ENCODE results near the gene IDE. TPM values are rescaled to one million over a fixed set of nuclear protein-coding genes. Genes with fewer than 3 reads are reported as not detected.

The IDE gene
- total and polyA plus RNA-seq, 2 donors (not counting 3 experiments of a cell fraction or from before 2014, with no cell fraction given): 10.7 to 52.6 TPM

GRCh38 chr10:92517034-92517655 lies 56.7 kb downstream of the IDE start:
- no peaks in the 10 kb centered on the region for H3K9me1 ChIP-seq (replicated peaks; ENCODE audit: control insufficient read depth, extremely low read depth, insufficient read depth, low read length)
- dilution Hi-C loops (cut with MboI; ENCODE audit: extremely low pct_ligation_motif_present, low sequenced_read_pairs): no loop called here
- H3K79me2 ChIP-seq (ENCODE audit: control insufficient read depth, insufficient read depth, low read length): no peaks in the 10 kb centered on the region
- CTCF ChIA-PET: interaction anchor here (0.6 to 4.7 kb wide), 56 partner anchors 10 to 994 kb away, joined by 3 to 182 read pairs (median 4); partner anchors contain the start of genes EXOC6, HHEX and IDE
- H2AFZ ChIP-seq (ENCODE audit: low read depth, low read length): no peak overlapping the region
- BruUV-seq (replicated peaks): no TSS peak
- no peak overlapping the region for H3K4me2 ChIP-seq (ENCODE audit: insufficient read depth, low read length)
- no peaks in the 10 kb centered on the region for H3K4me1 ChIP-seq (ENCODE audit: control insufficient read depth, extremely low read depth, insufficient read depth, low read length)
- H3K27ac ChIP-seq (ENCODE audit: insufficient read depth, low read depth, low read length): no peak overlapping the region
- intact Hi-C loops (cut with micrococcal nuclease): loop anchor here (1.0 to 5.0 kb wide), 5 partner anchors 57 to 365 kb away; partner anchors contain the start of genes HHEX and IDE
- no peaks in the 10 kb centered on the region for H4K20me1 ChIP-seq (replicated peaks; ENCODE audit: control insufficient read depth, extremely low read depth, insufficient read depth, low read length)
- POLR2A ChIA-PET: interaction anchor here (0.6 to 1.0 kb wide), 3 partner anchors 24 to 373 kb away, joined by 3 read pairs; partner anchors contain the start of gene IDE
- no peak overlapping the region for H3K4me3 ChIP-seq (replicated peaks in 1 of 3; ENCODE audit: insufficient read depth in 1 of 3, low read depth in 1 of 3, low read length in 3 of 3)
- peak; percentile 80 for FAIRE-seq
- TF ChIP-seq CTCF (IDR thresholded peaks at IDR 0.05; ENCODE audit: extremely low read depth in 1 of 2, insufficient read depth in 1 of 2, low read depth in 1 of 2, low read length in 2 of 2) (peak; percentile 67 to 73), POLR2AphosphoS5 (IDR thresholded peaks at IDR 0.05; ENCODE audit: insufficient read depth, low read depth, low read length) (no peak), FOS (IDR thresholded peaks at IDR 0.05; ENCODE audit: borderline replicate concordance, insufficient read depth, low read length) (no peak)
- H3K27me3 ChIP-seq (ENCODE audit: control insufficient read depth in 2 of 2, insufficient read depth in 2 of 2, low read length in 2 of 2): no peaks in the 10 kb centered on the region
- H3K9ac ChIP-seq (replicated peaks; ENCODE audit: extremely low read depth, insufficient read depth, low read length): no peak overlapping the region
- peaks cover 3 to 9% of the 10 kb centered on the region in 2 experiments for H3K36me3 ChIP-seq (ENCODE audit: control insufficient read depth in 2 of 2, extremely low read depth in 1 of 2, insufficient read depth in 2 of 2, low read length in 2 of 2)
- DNase-seq (ENCODE audit: low read depth, low spot score): peak; percentile 80
- no peaks in the 10 kb centered on the region for H3K9me3 ChIP-seq (replicated peaks; ENCODE audit: control insufficient read depth, insufficient read depth, low read length)

- H3K9me1 ChIP-seq (replicated peaks; ENCODE audit: control insufficient read depth, extremely low read depth, insufficient read depth, low read length): no peaks in the 10 kb centered on the region
- H3K79me2 ChIP-seq (ENCODE audit: control insufficient read depth, insufficient read depth, low read length): no peaks in the 10 kb centered on the region
- H3K9ac ChIP-seq (replicated peaks; ENCODE audit: extremely low read depth, insufficient read depth, low read length): no peak overlapping the region
- H3K36me3 ChIP-seq (ENCODE audit: control insufficient read depth in 2 of 2, extremely low read depth in 1 of 2, insufficient read depth in 2 of 2, low read length in 2 of 2): peaks cover 9 to 12% of the 10 kb centered on the region in 2 experiments
- no peaks in the 10 kb centered on the region for H3K9me3 ChIP-seq (replicated peaks; ENCODE audit: control insufficient read depth, insufficient read depth, low read length)
- H3K27ac ChIP-seq (ENCODE audit: insufficient read depth, low read depth, low read length): no peak overlapping the region
- H3K27me3 ChIP-seq (ENCODE audit: control insufficient read depth in 2 of 2, insufficient read depth in 2 of 2, low read length in 2 of 2): no peaks in the 10 kb centered on the region
- intact Hi-C loops (cut with micrococcal nuclease): no loop called here
- H3K4me1 ChIP-seq (ENCODE audit: control insufficient read depth, extremely low read depth, insufficient read depth, low read length): no peaks in the 10 kb centered on the region
- H3K4me2 ChIP-seq (ENCODE audit: insufficient read depth, low read length): no peak overlapping the region
- ChIA-PET POLR2A (no interaction called here), CTCF (interaction anchor here (4.0 kb wide), 1 partner anchor 8 kb away, joined by 21 read pairs; no protein-coding TSS in a partner anchor)
- DNase-seq (ENCODE audit: low read depth, low spot score) (no peak), FAIRE-seq (no peak)
- H3K4me3 ChIP-seq (replicated peaks in 1 of 3; ENCODE audit: insufficient read depth in 1 of 3, low read depth in 1 of 3, low read length in 3 of 3): no peak overlapping the region
- no peaks in the 10 kb centered on the region for H4K20me1 ChIP-seq (replicated peaks; ENCODE audit: control insufficient read depth, extremely low read depth, insufficient read depth, low read length)
- TF ChIP-seq EZH2 (IDR thresholded peaks at IDR 0.05; ENCODE audit: borderline replicate concordance, low read depth, low read length, severe bottlenecking): no peak
- TF ChIP-seq FOS (IDR thresholded peaks at IDR 0.05; ENCODE audit: borderline replicate concordance, insufficient read depth, low read length): no peak
- no peak for TF ChIP-seq MYC (IDR thresholded peaks at IDR 0.05; ENCODE audit: low read depth, low read length)
- TF ChIP-seq MAX (IDR thresholded peaks at IDR 0.05; ENCODE audit: insufficient read depth, insufficient read length): no peak
- TF ChIP-seq CTCF (IDR thresholded peaks at IDR 0.05; ENCODE audit: extremely low read depth in 1 of 2, insufficient read depth in 1 of 2, low read depth in 1 of 2, low read length in 2 of 2): no peak
- no peak for TF ChIP-seq POLR2AphosphoS5 (IDR thresholded peaks at IDR 0.05; ENCODE audit: insufficient read depth, low read depth, low read length)
- TF ChIP-seq GATA2 (IDR thresholded peaks at IDR 0.05; ENCODE audit: insufficient read depth, insufficient read length, low read depth, low read length): no peak
- TF ChIP-seq JUN (IDR thresholded peaks at IDR 0.05; ENCODE audit: borderline replicate concordance, insufficient read depth, insufficient read length, low read depth): no peak
- no peak for TF ChIP-seq POLR2A (IDR thresholded peaks at IDR 0.05; ENCODE audit: low read depth, low read length)
- no peak overlapping the region for H2AFZ ChIP-seq (ENCODE audit: low read depth, low read length)
- dilution Hi-C loops (cut with MboI; ENCODE audit: extremely low pct_ligation_motif_present, low sequenced_read_pairs): no loop called here
- BruUV-seq (replicated peaks): no TSS peak
Measured at GRCh38 chr10:92508866-92509265, 65.0 kb downstream of the IDE start.
